C1 segment of cervical spinal cord (tissue), 14 donors: ENCODE results near the gene TREX2.

Source experiments
- DNase-seq, 14 donors: peaks; one replicate each; lab custom pipeline; 2025; lab: John Stamatoyannopoulos, UW

The TREX2 gene, protein sequence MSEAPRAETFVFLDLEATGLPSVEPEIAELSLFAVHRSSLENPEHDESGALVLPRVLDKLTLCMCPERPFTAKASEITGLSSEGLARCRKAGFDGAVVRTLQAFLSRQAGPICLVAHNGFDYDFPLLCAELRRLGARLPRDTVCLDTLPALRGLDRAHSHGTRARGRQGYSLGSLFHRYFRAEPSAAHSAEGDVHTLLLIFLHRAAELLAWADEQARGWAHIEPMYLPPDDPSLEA

GRCh38 chrX:153445856-153446635 lies at the start of gene TREX2:
Gene TREX2, minus strand, starts transcription at chrX:153446056. Its CDS starts 626 bp downstream, at chrX:153445430.
- DNase-seq: no peak

GRCh38 chrX:153495362-153495751 lies 49.5 kb upstream of the TREX2 start:
- peak in 5 of 14 donors; percentile 7 to 54 (median 23) for DNase-seq

- peak in 4 of 14 donors; percentile 9 to 54 (median 18) for DNase-seq
Observed at GRCh38 chrX:153494541-153495361, 48.9 kb upstream of the TREX2 start, which contains the start of gene BGN. Gene BGN, plus strand, starts transcription at chrX:153494980. Its CDS starts 9,652 bp downstream, at chrX:153504632.

DNA sequence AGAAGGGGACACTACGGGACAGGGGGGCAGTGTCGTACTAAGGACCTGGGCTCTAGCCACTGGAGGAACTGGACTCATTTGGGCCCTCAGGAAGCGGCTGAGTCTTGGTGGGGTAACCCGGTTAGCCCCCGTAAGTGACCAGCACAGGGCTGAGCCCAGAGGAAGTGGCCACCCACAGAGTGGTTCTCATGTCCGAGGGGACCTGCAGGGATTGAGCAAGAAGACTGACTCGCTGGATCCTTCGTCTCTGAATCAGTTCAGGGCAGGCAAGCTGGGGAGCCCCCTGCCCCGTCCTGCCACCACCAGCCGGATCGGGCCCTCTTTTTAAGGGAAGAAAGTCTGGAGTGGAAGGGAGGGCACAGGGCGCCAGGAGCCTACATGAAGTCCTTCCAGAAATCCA lies 48.2 kb upstream of the TREX2 start:
- no peak for DNase-seq

DNA sequence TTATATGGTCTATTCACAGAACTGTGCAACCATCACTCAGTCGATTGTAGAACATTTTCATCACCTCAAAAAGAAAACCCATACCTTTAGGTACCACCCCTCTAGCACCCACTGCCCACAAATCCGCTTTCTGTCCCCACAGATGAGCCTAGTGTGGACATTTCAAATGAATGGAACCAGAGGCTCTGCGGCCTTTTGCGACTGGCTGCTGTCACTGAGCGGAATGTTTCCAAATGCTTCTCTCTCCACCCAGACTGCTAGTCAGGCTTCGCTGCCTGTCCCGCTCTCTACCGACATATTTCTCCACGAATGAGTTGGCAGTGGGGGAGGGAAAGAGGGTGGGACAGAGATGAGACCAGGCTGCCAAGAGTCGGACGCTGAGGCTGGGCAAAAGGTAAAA lies 47.2 kb upstream of the TREX2 start:
- no peak for DNase-seq

DNA sequence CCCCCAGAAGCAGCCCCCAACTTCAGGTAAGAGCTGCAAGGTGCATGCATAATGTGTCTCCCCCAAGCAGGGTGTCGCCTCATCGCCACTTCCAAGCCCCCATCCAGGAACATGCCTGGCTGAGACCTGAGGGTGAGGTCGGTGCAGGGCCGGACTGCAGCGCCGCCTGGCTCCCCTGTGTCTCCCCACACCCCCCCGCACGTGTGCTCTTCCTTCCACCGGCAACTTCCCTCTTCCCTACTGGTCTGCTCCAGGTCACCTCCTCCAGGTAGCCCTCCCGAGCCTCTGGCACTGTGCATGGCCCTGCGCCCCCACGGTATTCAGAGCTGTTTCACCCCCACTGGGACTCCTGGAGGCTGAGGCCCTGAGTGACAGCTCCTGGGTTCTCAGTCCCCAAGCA lies 46.7 kb upstream of the TREX2 start:
- DNase-seq: no peak

- no peak for DNase-seq
Observed at GRCh38 chrX:153491918-153492317, 46.1 kb upstream of the TREX2 start.

- no peak for DNase-seq
Observed at GRCh38 chrX:153491351-153491914, 45.6 kb upstream of the TREX2 start.

- no peak for DNase-seq
Observed at GRCh38 chrX:153490217-153490930, 44.5 kb upstream of the TREX2 start.

GRCh38 chrX:153488231-153488914 lies 42.5 kb upstream of the TREX2 start:
- DNase-seq: no peak

GRCh38 chrX:153487590-153488071 lies 41.8 kb upstream of the TREX2 start:
- no peak for DNase-seq

- no peak for DNase-seq
Observed at GRCh38 chrX:153486171-153486570, 40.3 kb upstream of the TREX2 start.

DNA sequence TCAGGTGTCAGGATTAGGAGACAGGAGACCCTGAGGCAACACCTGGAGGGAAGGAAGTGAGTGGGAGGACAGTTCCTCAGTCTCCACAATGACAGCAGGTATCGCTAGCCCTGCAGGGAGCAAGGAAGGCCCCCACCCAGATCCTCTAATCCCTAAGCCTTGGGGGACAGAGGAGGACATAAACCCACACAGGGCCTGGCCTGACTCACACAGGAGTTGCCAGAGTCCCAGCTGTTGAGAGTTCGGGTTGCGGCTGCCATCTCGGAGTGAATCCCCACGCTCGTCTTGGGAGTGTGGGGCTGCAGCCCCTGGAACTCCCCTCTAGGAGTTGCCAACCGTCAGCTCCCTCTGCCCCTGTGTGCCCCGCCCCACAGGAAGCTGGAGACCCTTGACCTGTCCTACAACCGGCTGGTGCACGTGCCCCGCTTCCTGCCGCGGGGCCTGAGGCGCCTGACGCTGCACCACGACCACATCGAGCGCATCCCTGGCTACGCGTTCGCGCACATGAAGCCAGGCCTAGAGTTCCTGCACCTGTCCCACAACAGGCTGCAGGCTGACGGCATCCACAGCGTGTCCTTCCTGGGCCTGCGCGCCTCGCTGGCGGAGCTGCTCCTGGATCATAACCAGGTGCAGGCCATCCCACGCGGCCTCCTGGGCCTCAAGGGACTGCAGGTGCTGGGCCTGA lies 39.7 kb upstream of the TREX2 start:
- no peak for DNase-seq

DNA sequence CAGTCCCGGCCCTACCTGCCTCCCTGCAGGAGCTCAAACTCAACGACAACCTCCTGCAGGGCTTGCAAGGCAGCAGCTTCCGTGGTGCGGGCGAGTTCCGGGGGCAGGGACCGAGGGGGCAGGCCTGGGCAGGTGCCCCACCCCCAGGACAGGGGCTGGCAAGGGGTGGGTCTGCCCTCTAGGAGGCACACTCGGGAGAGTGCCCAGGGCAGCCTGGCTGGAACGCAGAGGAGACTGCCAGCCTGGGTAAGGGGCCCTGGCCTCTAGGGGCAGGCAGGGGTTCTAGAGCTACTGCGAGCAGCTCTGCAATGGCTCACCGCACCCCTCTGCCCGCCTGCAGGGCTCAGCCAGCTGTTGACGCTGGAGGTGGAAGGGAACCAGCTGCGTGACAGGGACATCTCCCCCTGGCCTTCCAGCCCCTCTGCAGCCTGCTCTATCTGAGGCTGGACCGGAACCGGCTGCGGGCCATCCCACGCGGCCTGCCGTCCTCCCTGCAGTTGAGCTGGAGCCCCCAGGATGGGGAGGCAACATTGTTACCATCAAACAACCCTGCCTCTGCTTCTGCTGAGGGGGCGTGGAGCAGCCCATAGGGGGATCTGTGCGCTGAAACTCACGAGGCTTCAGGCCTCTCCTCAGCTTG lies 36.6 kb upstream of the TREX2 start:
- no peak for DNase-seq

GRCh38 chrX:153481043-153481442 lies 35.2 kb upstream of the TREX2 start:
- DNase-seq: no peak

- peak in 4 of 14 donors; percentile 4 to 30 (median 15) for DNase-seq
Observed at GRCh38 chrX:153478746-153479145, 32.9 kb upstream of the TREX2 start.

DNA sequence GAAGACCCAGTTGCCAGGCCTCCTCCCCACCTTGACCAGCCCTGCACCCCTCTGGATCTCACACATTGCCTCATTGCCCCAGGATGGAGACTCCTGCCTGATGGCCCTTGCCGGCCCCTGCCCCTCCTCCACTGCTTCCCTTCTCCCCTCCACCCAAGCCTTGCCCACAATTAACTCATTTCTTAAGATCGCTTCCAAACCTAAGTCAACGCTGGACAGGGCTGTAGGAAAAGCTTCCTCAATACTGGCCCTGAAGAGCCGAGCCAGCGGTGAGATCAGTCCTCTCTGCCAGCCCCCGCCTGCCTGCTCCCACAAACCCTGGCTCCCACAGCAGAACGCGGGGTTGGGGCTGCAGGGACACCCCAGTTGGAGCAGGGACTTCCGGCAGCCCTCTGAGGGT lies 32.0 kb upstream of the TREX2 start:
- no peak for DNase-seq

GRCh38 chrX:153477364-153477857 lies 31.6 kb upstream of the TREX2 start:
- no peak for DNase-seq
